ENCODE data around the gene UNC13A. TPM values are rescaled to one million over a fixed set of nuclear protein-coding genes. Genes with fewer than 3 reads are reported as not detected.

Gene UNC13A
- total and polyA plus RNA-seq, 8 donors, result under 0.01 to 2.2 (median 0.15) TPM; not detected in 1

- Histone ChIP-seq H3K27me3 (peaks cover 0 to 58% (median 15%) of the 10 kb centered on the region in 3 donors), H3K27ac (no peak overlapping the region), H3K36me3 (no peaks in the 10 kb centered on the region), H3K9me3 (no peaks in the 10 kb centered on the region), H3K4me1 (no peaks in the 10 kb centered on the region), H3K4me3 (no peak overlapping the region)
- TF ChIP-seq EP300 (IDR thresholded peaks at IDR 0.05) (no peak), POLR2AphosphoS5 (IDR thresholded peaks at IDR 0.05) (no peak), POLR2A (IDR thresholded peaks at IDR 0.05) (no peak)
- TF ChIP-seq, protein P1, sequence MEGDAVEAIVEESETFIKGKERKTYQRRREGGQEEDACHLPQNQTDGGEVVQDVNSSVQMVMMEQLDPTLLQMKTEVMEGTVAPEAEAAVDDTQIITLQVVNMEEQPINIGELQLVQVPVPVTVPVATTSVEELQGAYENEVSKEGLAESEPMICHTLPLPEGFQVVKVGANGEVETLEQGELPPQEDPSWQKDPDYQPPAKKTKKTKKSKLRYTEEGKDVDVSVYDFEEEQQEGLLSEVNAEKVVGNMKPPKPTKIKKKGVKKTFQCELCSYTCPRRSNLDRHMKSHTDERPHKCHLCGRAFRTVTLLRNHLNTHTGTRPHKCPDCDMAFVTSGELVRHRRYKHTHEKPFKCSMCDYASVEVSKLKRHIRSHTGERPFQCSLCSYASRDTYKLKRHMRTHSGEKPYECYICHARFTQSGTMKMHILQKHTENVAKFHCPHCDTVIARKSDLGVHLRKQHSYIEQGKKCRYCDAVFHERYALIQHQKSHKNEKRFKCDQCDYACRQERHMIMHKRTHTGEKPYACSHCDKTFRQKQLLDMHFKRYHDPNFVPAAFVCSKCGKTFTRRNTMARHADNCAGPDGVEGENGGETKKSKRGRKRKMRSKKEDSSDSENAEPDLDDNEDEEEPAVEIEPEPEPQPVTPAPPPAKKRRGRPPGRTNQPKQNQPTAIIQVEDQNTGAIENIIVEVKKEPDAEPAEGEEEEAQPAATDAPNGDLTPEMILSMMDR (IDR thresholded peaks at IDR 0.05), result no peak
- no peak for DNase-seq
- 87 to 92% (median 89%) methylated on average over 45 to 50 of the region's 50 CpGs for WGBS, 5 donors
- intact Hi-C loops (cut with DNase I; ENCODE audit: low total_unique reads), result no loop called here
These were observed 40.8 kb downstream of the UNC13A start for GRCh38 chr19:17647071-17648020.

DNA sequence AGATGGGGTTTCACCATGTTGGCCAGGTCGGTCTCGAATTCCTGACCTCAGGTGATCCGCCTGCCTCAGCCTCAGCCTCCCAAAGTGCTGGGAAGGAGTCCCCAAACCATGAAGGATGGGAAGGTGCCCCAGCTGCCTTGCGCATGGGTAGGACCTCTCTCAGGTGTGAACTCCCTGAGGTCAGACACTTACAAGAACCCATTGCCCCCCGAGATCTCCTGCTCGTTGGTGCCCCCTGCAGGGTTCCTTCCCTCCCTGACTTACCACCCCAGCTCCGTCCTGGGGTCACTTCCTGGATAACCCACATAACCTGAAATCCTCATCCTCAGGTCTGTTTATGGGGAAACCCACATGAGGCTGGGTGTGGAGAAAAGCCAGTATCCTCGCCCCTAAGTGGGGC lies 41.7 kb downstream of the UNC13A start:
- intact Hi-C loops (cut with DNase I; ENCODE audit: low total_unique reads), result no loop called here

GRCh38 chr19:17645339-17645963 lies 42.7 kb downstream of the UNC13A start:
- Histone ChIP-seq H3K4me3 (no peak overlapping the region), H3K36me3 (no peaks in the 10 kb centered on the region), H3K27me3 (peaks cover 0 to 58% (median 15%) of the 10 kb centered on the region in 3 donors), H3K4me1 (no peaks in the 10 kb centered on the region), H3K9me3 (no peaks in the 10 kb centered on the region), H3K27ac (no peak overlapping the region)
- TF ChIP-seq POLR2A (IDR thresholded peaks at IDR 0.05) (no peak), EP300 (IDR thresholded peaks at IDR 0.05) (no peak), POLR2AphosphoS5 (IDR thresholded peaks at IDR 0.05) (no peak)
- TF ChIP-seq, protein P1 (IDR thresholded peaks at IDR 0.05), result no peak
- intact Hi-C loops (cut with DNase I; ENCODE audit: low total_unique reads), result no loop called here
- WGBS, 5 donors, result 88 to 91% (median 90%) methylated on average over 17 to 20 of the region's 20 CpGs
- DNase-seq, result no peak

More for the DNA sequence above, 41.7 kb downstream of the UNC13A start:
- TF ChIP-seq POLR2A (IDR thresholded peaks at IDR 0.05) (no peak), POLR2AphosphoS5 (IDR thresholded peaks at IDR 0.05) (no peak), EP300 (IDR thresholded peaks at IDR 0.05) (no peak)
- TF ChIP-seq, protein P1 (IDR thresholded peaks at IDR 0.05), result no peak
- Histone ChIP-seq H3K27me3 (peaks cover 0 to 58% (median 15%) of the 10 kb centered on the region in 3 donors), H3K4me1 (no peaks in the 10 kb centered on the region), H3K36me3 (no peaks in the 10 kb centered on the region), H3K27ac (no peak overlapping the region), H3K4me3 (no peak overlapping the region), H3K9me3 (no peaks in the 10 kb centered on the region)
- no peak for DNase-seq
- WGBS, 5 donors, result 61 to 80% (median 64%) methylated on average over 8 of the region's 8 CpGs

GRCh38 chr19:17642656-17643055 lies 45.5 kb downstream of the UNC13A start:
- TF ChIP-seq POLR2AphosphoS5 (IDR thresholded peaks at IDR 0.05) (no peak), EP300 (IDR thresholded peaks at IDR 0.05) (no peak), POLR2A (IDR thresholded peaks at IDR 0.05) (no peak)
- TF ChIP-seq, protein P1 (IDR thresholded peaks at IDR 0.05), result no peak
- intact Hi-C loops (cut with DNase I; ENCODE audit: low total_unique reads), result no loop called here
- no peak overlapping the region for H3K27ac ChIP-seq
- DNase-seq, result no peak
- H3K4me3 ChIP-seq, result no peak overlapping the region
- H3K4me1 ChIP-seq, result no peaks in the 10 kb centered on the region
- no peaks in the 10 kb centered on the region for H3K9me3 ChIP-seq
- 87 to 92% (median 92%) methylated on average over 8 of the region's 8 CpGs for WGBS, 5 donors
- no peaks in the 10 kb centered on the region for H3K36me3 ChIP-seq
- peaks cover 0 to 60% (median 15%) of the 10 kb centered on the region in 3 donors for H3K27me3 ChIP-seq

Data from stomach (tissue), 9 donors.